Activated naive CD8-positive, alpha-beta T cell treated with anti-CD3 and anti-CD28 coated beads, Interleukin-2, amount 50 U/mL, for 24 hours (primary cell): Measurements from ENCODE around the gene ST3GAL5.

ENCODE experiments used
- ATAC-seq: fragments of 150-1000 bp; cut with Tn5 transposase; one replicate; pipeline ENCODE4 v1.10.0; 2021
- DNase-seq: peaks from one replicate; pipeline ENCODE4 v3.0.0; 2021
- H3K27ac Mint-ChIP-seq: one replicate; pipeline ENCODE4 v1.8.0; 2021; ENCODE audit warnings: mild to moderate bottlenecking, mixed read lengths
- H3K27me3 Mint-ChIP-seq: one replicate; pipeline ENCODE4 v1.8.0; 2021; ENCODE audit warnings: mixed read lengths
- H3K36me3 Mint-ChIP-seq: one replicate; pipeline ENCODE4 v1.8.0; 2021; ENCODE audit warnings: low read depth, mixed read lengths
- H3K4me1 Mint-ChIP-seq: one replicate; pipeline ENCODE4 v1.8.0; 2021; ENCODE audit warnings: mixed read lengths
- H3K4me3 Mint-ChIP-seq: one replicate; pipeline ENCODE4 v1.8.0; 2021; ENCODE audit warnings: mild to moderate bottlenecking, moderate library complexity, mixed read lengths
- H3K9me3 Mint-ChIP-seq: one replicate; pipeline ENCODE4 v1.8.0; 2021; ENCODE audit warnings: mixed read lengths

Gene ST3GAL5

DNA sequence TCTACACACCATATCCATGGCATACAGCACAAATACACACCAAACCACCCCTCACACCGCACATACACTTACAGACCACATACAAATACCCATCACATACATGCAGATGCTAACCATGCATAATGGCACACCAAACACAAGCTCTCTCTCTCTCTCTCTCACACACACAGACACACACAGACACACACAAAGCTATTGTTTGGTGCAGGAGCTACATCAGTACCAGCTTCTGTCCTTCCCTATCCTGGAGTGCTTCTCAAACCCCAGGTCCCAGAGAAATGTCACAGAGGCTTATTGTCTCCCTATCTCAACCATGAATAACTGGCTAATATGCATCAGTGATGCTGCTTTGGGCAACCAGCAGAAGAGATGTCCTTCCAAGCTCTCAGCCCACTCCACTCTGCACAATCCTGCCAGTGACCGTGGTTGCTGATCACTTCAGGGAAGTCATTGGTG lies 36.5 kb upstream of the ST3GAL5 start:
- Mint-ChIP-seq H3K4me1 (peaks cover 13% of the 10 kb centered on the region), H3K27ac (no peak overlapping the region), H3K36me3 (no peaks in the 10 kb centered on the region), H3K4me3 (no peak overlapping the region), H3K27me3 (peaks cover 3% of the 10 kb centered on the region), H3K9me3 (peaks cover 3% of the 10 kb centered on the region)
- DNase-seq (no peak), ATAC-seq (no peak)

DNA sequence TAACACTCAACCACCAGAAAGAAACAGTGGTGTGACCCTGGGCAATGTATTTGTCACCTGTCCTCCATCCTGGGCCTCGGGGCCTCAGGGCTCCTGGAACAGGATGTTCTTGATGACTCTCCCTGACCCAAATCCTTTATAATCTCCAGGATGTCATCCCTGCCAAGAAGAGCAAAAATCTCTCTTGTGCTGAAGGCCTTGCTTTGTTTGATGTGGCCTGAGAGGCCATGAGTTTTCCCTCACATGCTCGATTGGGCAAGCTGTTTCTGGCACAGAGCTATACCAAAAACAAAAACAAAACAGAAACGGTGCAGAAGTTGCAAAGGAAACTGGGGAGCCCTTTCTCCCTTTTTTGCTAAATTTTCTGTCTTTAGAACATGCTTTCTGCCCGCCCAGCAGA lies 35.7 kb upstream of the ST3GAL5 start:
- Mint-ChIP-seq H3K27ac (no peak overlapping the region), H3K9me3 (peaks cover 3% of the 10 kb centered on the region), H3K4me3 (no peak overlapping the region), H3K27me3 (peaks cover 3% of the 10 kb centered on the region), H3K4me1 (peaks cover 13% of the 10 kb centered on the region), H3K36me3 (no peaks in the 10 kb centered on the region)
- ATAC-seq (no peak), DNase-seq (no peak)

DNA sequence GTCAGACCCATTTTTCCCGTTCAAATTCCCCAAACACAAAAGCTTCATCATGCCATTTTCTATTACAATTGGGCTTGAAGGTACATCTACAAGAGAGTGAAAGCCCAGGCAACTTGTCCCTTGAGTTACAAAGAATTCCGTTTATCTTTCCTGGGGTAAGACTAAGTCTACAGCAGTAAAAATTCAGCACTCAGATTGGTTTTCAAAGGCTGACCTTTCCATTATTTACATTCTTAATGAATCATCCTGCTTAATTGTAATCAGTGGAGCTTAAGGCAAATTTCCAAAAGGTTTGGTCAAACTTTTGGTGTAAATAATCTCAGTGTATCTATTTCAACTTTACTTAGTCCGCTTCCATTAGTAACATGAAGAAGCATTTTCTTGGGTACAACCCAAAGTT lies 33.4 kb upstream of the ST3GAL5 start:
- Mint-ChIP-seq H3K9me3 (no peaks in the 10 kb centered on the region), H3K27me3 (peaks cover 3% of the 10 kb centered on the region)

DNA sequence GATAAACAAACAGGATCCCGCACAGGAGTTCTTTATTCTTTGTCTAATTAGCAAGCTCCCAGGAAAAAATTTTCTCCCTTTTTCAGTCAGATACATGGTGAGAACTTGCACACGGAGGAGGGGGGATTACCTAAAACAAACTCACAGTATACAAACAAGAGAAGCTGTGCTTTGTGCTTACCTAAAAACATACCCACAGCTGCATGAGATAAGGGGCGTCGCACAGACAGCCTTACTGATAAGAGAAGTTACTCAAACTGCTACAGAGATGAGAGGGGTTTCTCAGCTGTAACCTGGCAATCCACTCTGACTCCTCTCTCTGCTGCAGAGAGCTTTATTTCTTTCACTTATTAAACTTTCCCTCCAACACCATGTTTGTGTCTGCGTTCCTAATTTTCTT lies 32.9 kb upstream of the ST3GAL5 start:
- no peaks in the 10 kb centered on the region for H3K36me3 Mint-ChIP-seq
- DNase-seq, result no peak
- H3K9me3 Mint-ChIP-seq, result no peaks in the 10 kb centered on the region
- no peak for ATAC-seq
- H3K27me3 Mint-ChIP-seq, result peaks cover 3% of the 10 kb centered on the region
- no peak overlapping the region for H3K27ac Mint-ChIP-seq
- peaks cover 5% of the 10 kb centered on the region for H3K4me1 Mint-ChIP-seq
- H3K4me3 Mint-ChIP-seq, result no peak overlapping the region

More for the DNA sequence above, 33.4 kb upstream of the ST3GAL5 start:
- no peak for ATAC-seq
- no peak overlapping the region for H3K27ac Mint-ChIP-seq
- peaks cover 5% of the 10 kb centered on the region for H3K4me1 Mint-ChIP-seq
- no peaks in the 10 kb centered on the region for H3K36me3 Mint-ChIP-seq
- DNase-seq, result no peak
- H3K4me3 Mint-ChIP-seq, result no peak overlapping the region

DNA sequence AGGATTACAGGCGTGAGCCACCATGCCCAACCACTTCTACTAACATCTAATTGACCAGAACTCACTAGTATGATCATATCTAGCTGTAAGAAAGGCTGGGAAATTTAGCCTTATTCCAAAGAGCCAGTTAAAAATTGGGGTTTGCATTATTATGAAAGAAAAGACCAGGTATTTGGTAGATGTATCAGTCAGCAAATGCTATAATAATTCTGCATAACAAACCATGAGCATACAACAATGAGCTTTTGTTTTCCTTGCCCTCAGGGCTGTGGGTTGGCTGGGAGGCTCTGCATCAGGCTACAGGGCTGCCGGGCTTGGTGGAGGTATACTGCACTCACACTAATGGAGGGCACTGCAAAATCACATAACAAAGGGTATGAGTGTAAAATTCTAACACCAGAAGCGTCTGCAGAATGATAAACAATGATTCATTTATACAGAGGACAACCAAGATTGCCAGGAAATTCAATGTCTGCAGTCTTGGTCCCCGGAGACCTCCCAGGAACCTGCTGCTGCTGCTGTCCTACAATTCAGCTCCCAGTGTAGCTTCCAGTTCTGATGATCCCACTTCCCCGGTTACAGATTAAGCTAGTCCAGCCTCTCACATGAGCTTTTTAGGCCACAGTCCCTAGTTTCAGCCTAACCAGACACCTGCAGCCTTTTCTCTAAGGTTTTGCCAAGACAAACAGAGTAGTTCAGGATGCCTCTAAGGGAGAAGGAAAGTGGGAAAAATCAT lies 32.2 kb upstream of the ST3GAL5 start:
- Mint-ChIP-seq H3K27me3 (peaks cover 3% of the 10 kb centered on the region), H3K9me3 (no peaks in the 10 kb centered on the region), H3K36me3 (no peaks in the 10 kb centered on the region), H3K4me3 (no peak overlapping the region), H3K27ac (no peak overlapping the region), H3K4me1 (peaks cover 5% of the 10 kb centered on the region)
- DNase-seq (no peak), ATAC-seq (no peak)

DNA sequence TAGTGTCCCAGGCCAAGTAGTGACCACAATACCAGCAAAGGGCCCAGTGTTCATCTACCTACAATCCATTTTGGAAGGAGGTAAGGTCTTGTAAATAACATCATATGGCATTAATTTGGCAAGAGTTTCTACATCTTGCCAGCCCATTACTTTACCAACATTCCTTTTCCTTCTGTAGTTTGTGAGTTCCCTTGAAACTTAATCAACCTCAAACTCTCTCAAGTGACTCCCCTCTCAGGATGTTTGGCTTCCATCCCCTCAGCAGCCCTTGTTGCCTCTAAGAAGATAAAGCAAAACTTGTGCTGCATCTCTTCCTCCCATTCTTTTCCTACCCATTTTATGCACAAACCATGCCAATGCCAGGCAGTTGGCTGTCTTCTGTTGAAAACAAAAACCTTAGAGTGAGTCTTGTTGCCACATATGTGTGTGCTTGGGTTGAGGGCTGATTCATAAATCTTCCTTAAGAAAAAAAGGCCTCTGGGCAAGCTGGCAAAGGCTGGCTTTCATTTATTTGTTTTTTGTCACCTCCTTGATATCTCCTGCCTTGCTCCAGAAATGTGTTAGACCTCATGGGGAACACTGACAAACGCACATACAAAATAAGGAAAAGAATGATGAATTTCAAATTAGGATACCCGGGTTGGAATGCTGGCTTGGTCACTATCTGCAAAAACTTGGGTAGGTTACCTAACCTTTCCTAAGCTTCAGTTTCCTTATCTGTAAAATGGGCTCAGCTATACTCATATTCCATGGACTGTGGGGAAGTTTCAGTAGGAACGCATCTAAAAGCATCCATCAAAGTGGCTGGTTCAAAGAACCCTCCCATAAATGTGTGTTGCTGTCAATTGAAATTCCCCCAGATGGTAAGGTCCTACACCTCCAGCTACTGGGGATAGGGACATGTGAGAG lies 29.4 kb upstream of the ST3GAL5 start:
- Mint-ChIP-seq H3K36me3 (no peaks in the 10 kb centered on the region), H3K27ac (no peak overlapping the region), H3K27me3 (no peaks in the 10 kb centered on the region)

DNA sequence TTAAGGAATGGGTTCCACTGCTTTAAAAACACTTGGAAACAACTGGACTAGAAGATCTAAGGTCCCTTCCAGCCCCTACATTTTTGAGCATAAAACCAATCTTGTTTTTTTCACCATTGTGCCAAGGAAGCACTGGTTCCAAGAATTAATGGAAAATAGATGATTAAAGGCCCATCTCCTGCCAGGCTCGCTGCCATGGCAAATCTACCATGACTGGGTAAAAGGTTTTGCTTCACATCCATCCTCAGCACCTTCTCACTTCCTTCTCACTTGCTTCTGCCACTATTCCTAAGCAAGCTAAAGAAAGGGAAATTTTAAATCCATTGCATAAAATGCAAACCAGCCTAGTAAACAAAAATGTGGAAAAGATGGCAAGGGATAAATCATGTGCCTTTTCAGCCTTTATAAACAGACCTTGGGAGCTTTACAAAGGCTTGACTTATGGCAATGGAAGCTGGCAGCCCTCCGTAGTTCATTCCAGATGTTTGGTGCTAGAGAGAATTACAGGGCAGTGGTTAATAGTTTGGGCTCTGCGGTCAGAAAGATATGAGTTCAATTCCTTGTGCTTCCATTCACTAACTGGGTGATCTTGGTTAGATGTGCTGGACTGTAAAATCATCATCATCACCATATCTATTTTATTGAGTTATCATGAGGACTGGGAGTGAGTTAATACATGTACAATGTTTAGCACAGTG lies 27.0 kb upstream of the ST3GAL5 start:
- H3K27me3 Mint-ChIP-seq, result no peaks in the 10 kb centered on the region
- H3K4me3 Mint-ChIP-seq, result no peak overlapping the region
- H3K27ac Mint-ChIP-seq, result no peak overlapping the region
- H3K4me1 Mint-ChIP-seq, result peaks cover 5% of the 10 kb centered on the region
- no peaks in the 10 kb centered on the region for H3K9me3 Mint-ChIP-seq
- no peaks in the 10 kb centered on the region for H3K36me3 Mint-ChIP-seq
- DNase-seq (no peak), ATAC-seq (no peak)

More for the DNA sequence above, 29.4 kb upstream of the ST3GAL5 start:
- Mint-ChIP-seq H3K4me3 (no peak overlapping the region), H3K9me3 (no peaks in the 10 kb centered on the region), H3K4me1 (no peaks in the 10 kb centered on the region)
- no peak for ATAC-seq
- no peak for DNase-seq

DNA sequence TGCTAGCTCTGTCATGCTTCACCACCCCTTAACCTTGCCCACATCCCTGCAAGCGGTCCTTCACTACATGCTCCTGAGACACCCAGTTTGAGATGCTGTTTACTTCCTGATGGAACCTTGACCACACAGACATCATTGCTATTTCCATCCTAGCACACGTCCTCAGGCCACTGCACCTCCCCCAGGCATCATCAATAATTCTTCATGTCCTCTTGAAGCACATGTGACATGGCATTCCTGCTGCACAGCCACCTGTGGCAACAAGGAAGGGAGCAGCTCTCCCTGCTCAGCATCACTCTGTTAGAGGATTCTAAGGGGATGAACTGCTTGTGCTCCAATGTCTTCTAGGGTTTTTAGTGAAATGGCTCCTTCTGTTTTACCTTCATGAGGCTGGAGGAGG lies 26.1 kb upstream of the ST3GAL5 start:
- Mint-ChIP-seq H3K9me3 (no peaks in the 10 kb centered on the region), H3K36me3 (no peaks in the 10 kb centered on the region), H3K4me3 (no peak overlapping the region), H3K27me3 (no peaks in the 10 kb centered on the region), H3K4me1 (peaks cover 5% of the 10 kb centered on the region), H3K27ac (no peak overlapping the region)
- ATAC-seq (no peak), DNase-seq (no peak)

DNA sequence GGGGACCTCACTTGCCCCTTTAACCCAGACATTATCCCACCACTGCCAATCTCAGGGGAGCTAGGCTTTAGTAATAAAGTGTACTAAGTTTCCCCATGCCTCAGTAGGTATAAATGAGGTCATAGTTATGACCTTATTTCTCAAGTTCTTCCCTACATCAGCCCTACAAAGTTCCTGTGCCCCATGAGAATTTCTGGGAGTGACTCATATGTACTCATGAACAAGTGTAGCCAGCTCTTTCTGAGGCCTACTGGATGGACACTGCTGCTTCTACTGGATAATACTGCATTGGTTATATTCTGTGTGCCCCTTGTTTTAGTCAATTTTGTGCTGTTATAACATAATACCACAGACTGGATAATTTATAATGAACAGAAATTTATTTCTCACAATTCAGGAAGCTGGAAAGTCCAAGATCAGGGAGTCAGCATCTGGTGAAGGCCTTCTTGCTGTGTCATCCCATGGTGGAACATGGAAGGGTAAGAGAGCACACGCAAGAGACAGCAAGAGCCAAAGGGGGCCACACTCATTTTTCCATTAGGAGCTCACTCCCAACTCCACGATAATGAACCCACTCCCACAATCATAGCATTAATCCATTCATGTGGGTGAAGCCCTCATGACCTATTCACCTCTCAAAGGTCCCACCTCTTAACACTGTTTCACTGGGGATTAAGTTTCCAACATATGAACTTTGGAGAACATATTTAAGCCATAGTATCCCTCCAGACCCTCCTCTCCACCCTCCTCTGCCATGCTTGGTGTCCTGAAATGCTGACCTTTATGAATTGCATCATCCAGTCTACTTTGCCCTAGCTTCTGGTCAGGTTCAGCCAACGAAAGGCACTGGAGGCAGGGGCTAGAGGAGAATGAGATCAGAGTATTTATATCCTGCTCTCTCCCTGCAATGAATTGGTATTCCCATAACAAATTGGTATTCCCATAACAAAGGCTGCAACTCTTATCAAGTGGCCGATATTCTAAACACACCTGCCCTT lies 25.4 kb upstream of the ST3GAL5 start:
- Mint-ChIP-seq H3K36me3 (no peaks in the 10 kb centered on the region), H3K4me3 (no peak overlapping the region), H3K4me1 (peaks cover 5% of the 10 kb centered on the region), H3K27ac (no peak overlapping the region), H3K9me3 (no peaks in the 10 kb centered on the region), H3K27me3 (no peaks in the 10 kb centered on the region)
- DNase-seq, result no peak
- no peak for ATAC-seq

DNA sequence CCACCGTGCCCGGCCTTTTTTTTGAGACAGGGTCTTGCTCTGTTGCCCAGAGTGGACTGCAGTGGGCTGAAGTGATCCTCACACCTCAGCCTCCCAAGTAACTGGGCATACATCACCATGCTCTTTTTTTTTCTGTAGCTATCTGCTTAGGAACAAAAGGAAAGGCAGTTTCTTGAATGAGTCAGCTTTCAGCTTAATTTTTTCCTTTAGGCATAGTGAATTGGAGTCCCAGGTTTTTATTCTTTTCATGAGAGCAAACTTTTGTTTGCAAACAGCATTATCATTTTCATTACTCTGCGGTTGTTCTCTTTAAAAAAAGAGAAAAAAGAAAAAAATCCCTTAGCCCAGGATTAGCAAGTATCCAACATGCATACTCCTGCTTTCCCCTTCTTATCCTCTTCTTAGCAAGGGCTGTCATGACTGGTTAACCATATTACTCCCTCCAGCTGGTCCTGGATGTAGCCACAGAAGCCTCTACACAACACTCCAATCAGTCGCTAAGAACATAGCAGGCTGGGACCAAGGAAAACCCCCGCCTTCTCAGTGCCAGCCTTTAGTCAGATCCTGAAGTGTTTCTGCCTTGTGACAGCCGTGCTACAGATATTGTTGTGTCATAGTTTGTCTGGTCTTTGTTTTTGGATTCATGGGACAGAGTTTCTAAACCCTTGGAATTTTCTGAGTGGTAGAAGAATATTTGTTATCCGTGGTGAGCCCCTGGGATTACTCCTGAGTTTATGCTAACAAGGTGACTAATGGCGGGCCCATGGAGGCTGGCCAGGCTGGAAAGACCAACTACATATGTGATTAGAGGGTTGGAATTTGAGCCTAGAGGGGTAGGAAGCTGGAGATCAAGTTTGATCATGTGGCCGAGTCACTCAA lies 23.3 kb upstream of the ST3GAL5 start:
- Mint-ChIP-seq H3K36me3 (no peaks in the 10 kb centered on the region), H3K27ac (no peak overlapping the region), H3K9me3 (no peaks in the 10 kb centered on the region), H3K4me3 (no peak overlapping the region), H3K27me3 (no peaks in the 10 kb centered on the region), H3K4me1 (peaks cover 7% of the 10 kb centered on the region)
- ATAC-seq (peak; percentile 36), DNase-seq (no peak)

DNA sequence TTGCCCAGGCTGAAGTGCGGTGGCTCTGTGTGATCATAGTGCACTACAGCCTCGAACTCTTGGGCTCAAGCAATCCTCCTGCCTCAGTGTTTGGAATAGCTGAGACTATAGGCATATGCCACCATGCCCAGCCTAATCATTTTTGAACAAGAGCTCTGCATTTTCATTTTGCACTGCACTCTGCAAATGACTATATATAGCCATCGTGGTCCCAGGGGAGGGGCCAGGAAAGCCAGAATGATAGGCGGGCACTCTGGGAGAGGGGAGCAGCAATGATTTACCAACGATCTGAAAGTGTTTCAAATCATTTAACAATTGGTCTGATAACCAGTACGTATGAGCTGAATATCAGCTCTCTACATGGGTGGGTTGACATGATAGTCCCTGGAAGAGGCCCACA lies 22.3 kb upstream of the ST3GAL5 start:
- H3K9me3 Mint-ChIP-seq, result no peaks in the 10 kb centered on the region
- no peaks in the 10 kb centered on the region for H3K36me3 Mint-ChIP-seq
- no peaks in the 10 kb centered on the region for H3K27me3 Mint-ChIP-seq
- H3K27ac Mint-ChIP-seq, result no peak overlapping the region
- no peak for DNase-seq
- no peak overlapping the region for H3K4me3 Mint-ChIP-seq
- H3K4me1 Mint-ChIP-seq, result peaks cover 7% of the 10 kb centered on the region
- ATAC-seq, result no peak

DNA sequence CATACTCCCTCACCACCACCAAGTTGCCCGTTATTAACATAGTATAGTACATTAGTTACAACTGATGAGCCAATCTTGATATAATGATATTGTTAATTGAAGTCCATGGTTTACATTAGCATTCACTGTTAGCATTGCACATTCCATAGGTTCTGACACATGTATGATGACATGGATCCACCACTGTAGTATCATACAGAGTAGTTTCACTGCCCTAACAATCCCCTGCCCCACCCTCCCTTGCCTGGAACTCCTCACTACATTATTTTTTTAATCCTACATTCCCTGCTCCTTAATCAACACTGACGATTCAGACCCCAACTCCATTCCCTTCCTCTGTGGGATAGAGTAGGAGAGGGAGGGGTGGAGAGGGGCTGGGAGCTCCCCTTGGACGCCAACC lies 20.2 kb upstream of the ST3GAL5 start:
- Mint-ChIP-seq H3K36me3 (no peaks in the 10 kb centered on the region), H3K9me3 (no peaks in the 10 kb centered on the region), H3K4me1 (peaks cover 7% of the 10 kb centered on the region), H3K4me3 (no peak overlapping the region), H3K27me3 (no peaks in the 10 kb centered on the region), H3K27ac (no peak overlapping the region)
- DNase-seq (no peak), ATAC-seq (no peak)

DNA sequence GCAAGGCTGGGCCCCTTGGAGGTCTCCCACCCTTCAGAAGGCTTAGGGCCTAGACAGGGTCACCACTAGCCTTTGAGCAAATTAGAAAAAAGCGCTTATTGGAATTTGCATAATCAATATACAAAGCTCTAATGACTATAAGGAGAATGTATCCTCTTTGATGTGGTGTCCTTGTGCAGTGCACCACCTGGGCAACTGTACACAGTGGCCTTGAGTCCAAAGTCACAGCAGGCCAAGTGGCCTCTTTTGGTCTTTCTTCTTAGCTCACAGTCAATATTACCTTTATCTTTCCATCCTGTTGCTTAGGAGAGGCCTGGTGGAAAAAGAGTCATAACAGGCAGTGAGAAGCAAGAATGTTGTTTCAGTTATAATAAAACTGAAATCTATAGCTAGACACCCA lies 19.7 kb upstream of the ST3GAL5 start:
- ATAC-seq (no peak), DNase-seq (no peak)
- Mint-ChIP-seq H3K27me3 (no peaks in the 10 kb centered on the region), H3K4me1 (peaks cover 7% of the 10 kb centered on the region), H3K4me3 (no peak overlapping the region), H3K9me3 (no peaks in the 10 kb centered on the region), H3K27ac (no peak overlapping the region), H3K36me3 (no peaks in the 10 kb centered on the region)
